Right hindlimb (tissue), 1 donor: ENCODE data around the gene PCSK6.
"Not testable (repeated sequence)": the region's sequence is repeated elsewhere in the genome, so short reads cannot be mapped to it uniquely, and the experiment has no call there.

Experiments
- DNase-seq: peaks from one replicate; pipeline ENCODE4 v3.0.0-alpha.2; 2018

Gene PCSK6

GRCh38 chr15:101428758-101429157 is 60.7 kb downstream of the PCSK6 start:
- DNase-seq = no peak

GRCh38 chr15:101427606-101428487 is 61.7 kb downstream of the PCSK6 start:
- no peak for DNase-seq

DNA sequence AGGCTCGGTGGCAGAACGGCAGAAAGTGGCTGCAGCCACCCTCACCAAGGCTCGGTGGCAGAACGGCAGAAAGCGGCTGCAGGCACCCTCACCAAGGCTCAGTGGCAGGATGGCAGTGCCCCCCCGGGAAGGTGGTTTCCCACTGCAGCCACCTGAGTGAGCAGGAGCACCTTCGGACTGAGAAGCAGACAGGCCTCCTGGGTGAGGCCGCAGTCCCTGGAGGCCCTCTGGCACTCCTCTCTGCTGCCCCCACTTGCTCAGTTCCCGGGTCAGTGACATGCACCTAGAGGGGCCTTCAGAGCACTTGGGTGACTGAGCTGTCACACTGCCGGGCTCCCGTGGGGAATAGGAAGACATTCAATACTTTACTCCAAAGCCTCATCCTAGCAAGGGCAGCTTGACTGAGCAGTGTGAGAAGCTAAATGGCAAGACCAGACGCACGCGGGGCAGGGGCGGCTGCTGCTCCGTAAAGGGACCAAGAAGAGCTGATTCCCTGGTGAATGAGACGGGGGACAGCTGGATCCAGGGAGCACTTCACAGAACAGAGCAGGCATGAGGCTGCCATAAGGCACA is 62.7 kb downstream of the PCSK6 start:
- no peak for DNase-seq

- no peak for DNase-seq
Measured at GRCh38 chr15:101425787-101426365, 63.6 kb downstream of the PCSK6 start.

DNA sequence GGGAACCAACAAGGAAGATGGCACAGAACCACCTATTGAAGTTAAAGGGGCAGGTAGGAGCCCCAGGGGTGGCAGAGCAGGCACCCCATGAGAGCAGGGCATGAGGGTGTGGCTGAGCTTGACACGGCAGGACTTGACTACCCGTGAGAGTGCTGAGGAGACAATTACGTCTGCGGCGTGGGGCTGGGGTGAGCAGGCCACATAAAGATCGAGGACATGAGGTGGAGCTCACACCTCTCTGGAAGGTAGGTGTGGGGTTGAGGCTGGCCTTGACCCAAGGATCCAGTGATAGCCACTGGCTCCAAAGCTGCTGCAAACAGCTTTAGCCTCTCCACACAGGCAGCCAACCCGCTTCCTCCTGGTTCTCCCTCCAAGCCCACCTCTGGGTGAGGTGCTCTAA is 64.5 kb downstream of the PCSK6 start:
- DNase-seq = no peak

- DNase-seq = no peak
Measured at GRCh38 chr15:101420232-101420631, 69.3 kb downstream of the PCSK6 start.

- not testable (repeated sequence) for DNase-seq
Measured at GRCh38 chr15:101416475-101416874, 73.0 kb downstream of the PCSK6 start.

- DNase-seq = no peak
Measured at GRCh38 chr15:101413239-101413638, 76.3 kb downstream of the PCSK6 start.

- no peak for DNase-seq
Measured at GRCh38 chr15:101411581-101411980, 77.9 kb downstream of the PCSK6 start.

GRCh38 chr15:101411085-101411484 is 78.4 kb downstream of the PCSK6 start:
- no peak for DNase-seq

GRCh38 chr15:101410612-101411011 is 78.9 kb downstream of the PCSK6 start:
- no peak for DNase-seq

GRCh38 chr15:101409621-101410020 is 79.9 kb downstream of the PCSK6 start:
- no peak for DNase-seq

DNA sequence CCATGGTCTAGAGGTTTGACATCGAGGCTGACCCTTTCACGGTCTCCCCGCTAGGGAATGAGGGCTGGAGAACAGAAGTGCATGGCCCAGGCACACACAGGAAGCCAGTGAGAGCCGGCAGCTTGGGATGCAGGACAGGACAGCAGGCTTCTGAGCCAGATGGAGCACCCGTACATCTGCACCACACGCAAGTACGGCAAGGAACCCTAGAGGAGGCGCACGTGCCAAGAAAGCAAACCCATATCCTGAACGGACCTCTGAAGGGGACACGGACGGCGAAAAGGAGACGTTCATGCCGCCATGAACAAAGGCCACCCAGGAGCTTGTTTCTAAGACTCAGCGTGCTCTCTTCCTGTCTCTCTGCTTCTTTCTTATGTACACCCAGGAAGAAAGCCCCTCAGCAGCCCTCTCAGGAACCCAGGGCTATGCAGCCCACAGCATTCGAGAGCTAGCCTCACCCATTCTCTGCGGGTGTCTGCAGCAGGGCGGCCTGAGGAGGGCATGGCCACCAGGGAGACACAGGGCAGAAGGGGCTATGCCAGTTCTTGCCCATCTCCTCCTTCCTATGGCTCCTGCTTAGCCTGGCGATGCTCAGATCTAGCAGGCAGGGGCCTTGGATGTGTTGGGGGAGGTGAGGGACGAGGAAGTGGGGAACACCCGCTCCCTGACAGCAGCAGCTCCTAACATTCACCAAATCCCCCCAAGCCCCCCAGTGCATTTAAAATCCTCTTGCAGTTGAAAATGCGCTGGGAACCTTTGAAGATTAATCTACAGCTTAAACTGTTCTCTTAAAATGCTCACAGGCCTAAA is 81.3 kb downstream of the PCSK6 start:
- DNase-seq = no peak

DNA sequence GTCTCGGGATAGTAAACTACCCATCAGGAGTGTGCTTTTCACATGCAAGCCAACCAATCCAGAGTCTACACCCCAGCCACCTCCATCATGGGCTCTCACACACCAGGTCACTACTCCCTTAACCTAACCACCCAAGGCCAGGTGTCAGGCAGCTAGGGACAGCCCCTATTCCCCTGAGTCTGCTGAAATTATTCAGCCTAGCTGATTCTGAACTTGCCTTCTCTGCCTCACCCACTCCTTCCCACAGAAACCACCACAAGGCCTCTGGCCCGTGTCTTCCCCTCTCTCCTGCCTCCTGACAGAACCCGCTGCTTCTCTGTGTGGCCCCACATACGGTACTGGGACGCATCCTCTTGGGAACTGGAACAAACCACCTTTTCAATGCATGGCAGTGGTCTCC is 82.1 kb downstream of the PCSK6 start:
- DNase-seq = no peak

DNA sequence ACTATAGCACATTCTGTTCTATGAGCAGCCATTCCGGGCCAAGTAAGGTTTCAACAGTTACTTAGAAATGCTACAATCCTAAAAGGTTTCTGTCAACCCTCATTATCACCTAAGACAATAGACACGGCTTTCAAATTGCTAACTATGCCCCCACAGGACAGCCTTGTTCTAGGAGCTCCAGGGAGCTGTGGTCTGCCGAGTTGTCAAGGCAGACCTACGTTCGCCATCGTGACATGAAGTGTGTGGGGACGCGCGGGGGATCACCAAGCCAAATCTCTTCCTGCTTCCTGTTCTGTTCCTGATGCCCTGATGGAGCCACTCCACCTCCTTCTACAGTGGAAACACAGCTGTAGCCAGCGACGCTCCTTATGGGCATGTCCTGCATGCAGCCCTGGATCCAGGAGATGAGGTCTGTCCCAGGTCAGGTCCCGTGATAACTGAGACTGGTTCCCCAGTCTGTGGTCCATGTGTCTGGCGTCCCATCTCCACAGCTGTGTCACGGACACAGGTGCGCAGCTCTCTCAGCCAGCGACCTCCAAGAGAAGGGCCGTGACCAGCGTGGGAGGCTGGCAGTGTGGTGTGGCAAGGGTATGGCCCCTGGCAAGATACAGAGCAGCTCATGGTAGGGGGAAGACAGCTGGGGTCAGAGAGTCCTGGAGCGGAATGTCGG is 82.8 kb downstream of the PCSK6 start:
- no peak for DNase-seq

DNA sequence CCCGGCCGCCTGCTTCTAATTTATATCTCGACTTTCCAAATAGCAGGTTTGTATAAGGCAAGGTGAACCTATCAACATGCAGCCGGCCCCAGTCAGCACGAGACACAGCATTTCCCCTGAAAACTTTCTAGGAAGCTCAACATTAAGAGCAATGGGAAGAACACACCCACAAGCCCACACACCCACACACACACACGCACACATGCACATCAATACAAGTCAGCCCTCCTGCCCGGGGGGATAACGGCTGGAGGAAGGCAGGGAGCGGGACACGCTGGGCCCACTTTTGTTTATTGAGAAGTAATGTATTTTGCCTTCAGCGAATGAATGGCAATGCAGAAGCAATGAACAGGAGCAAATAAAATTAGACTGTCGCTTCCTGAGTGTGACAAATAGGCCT is 83.5 kb downstream of the PCSK6 start:
- no peak for DNase-seq

- no peak for DNase-seq
Measured at GRCh38 chr15:101404245-101404644, 85.3 kb downstream of the PCSK6 start.

- not testable (repeated sequence) for DNase-seq
Measured at GRCh38 chr15:101402883-101403282, 86.6 kb downstream of the PCSK6 start.

GRCh38 chr15:101401286-101401685 is 88.2 kb downstream of the PCSK6 start:
- DNase-seq = no peak

DNA sequence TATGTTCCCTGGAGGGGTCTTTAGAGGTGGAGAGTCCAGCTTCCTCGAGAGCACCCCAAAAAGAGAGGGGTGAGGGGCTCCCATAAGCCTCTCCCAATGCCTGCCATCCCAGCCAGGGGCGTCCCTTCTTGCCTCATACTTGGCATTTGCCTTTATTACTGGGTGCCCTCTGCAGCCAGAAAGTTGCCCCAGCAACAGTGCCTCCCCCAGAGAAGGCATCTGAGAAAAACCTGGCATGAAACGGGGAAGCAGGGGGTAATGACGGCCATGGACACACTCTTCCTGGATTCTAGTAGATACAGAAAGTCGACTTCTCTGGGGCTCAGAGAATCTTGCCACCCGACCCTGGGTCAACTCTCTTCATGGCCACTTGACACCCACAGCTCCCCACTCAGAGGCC is 90.1 kb downstream of the PCSK6 start:
- DNase-seq = no peak

GRCh38 chr15:101398247-101398646 is 91.3 kb downstream of the PCSK6 start:
- DNase-seq = no peak

GRCh38 chr15:101397521-101398003 is 91.9 kb downstream of the PCSK6 start:
- no peak for DNase-seq
